22Rv1 (cell line): ENCODE measurements around the gene RHOD.

Experiments used
- CTCF ChIP-seq: fragments of 450-650 bp; IDR thresholded peaks from 2 replicates; pipeline ENCODE4 v1.5.1; 2017; ENCODE audit warnings: mild to moderate bottlenecking
- ZFX ChIP-seq: fragments of 450-650 bp; IDR thresholded peaks from 2 replicates; pipeline ENCODE4 v1.6.1; 2017; ENCODE audit warnings: antibody characterized with exemption, borderline replicate concordance

GRCh38 chr11:67057205-67057672 is 592 bp downstream of the RHOD start:
- no peak for TF ChIP-seq CTCF
- no peak for TF ChIP-seq ZFX
